Measurements from ENCODE around the gene AGK.
"Not testable (repeated sequence)": the region's sequence is repeated elsewhere in the genome, so short reads cannot be mapped to it uniquely, and the experiment has no call there.

Gene AGK

GRCh38 chr7:141582063-141582462 lies 30.9 kb downstream of the AGK start:
- H2BK15ac ChIP-seq (replicated peaks; ENCODE audit: low read depth); H3K56ac ChIP-seq (ENCODE audit: low read length); H3K27me3 ChIP-seq (ENCODE audit: insufficient read depth, low read length, poor library complexity); H3K4me3 ChIP-seq (ENCODE audit: low read length); H2BK120ac ChIP-seq (ENCODE audit: low read depth, low read length); H4K8ac ChIP-seq (ENCODE audit: low read depth, low read length); H3K79me2 ChIP-seq (ENCODE audit: control insufficient read depth, insufficient read depth, low read length); H3K27ac ChIP-seq (ENCODE audit: low read depth, low read length); H2BK5ac ChIP-seq (ENCODE audit: low read length); H4K5ac ChIP-seq (ENCODE audit: low read length); H3K23ac ChIP-seq (ENCODE audit: low read length); H3K9ac ChIP-seq (ENCODE audit: low read length); H3K4me1 ChIP-seq (ENCODE audit: control insufficient read depth, low read depth, low read length); H3K18ac ChIP-seq (ENCODE audit: low read length); H3K4me2 ChIP-seq (ENCODE audit: low read length); DNase-seq; H3K4ac ChIP-seq (ENCODE audit: low read depth, low read length); H3K79me1 ChIP-seq (ENCODE audit: low read length); H2AK5ac ChIP-seq (ENCODE audit: low read length); H3K36me3 ChIP-seq (ENCODE audit: control insufficient read depth, insufficient read depth, low read length): not testable (repeated sequence)
- no CpG with 5 or more reads among the region's 7 CpGs for WGBS (ENCODE audit: extremely low coverage, insufficient coverage, low lambda C conversion rate)

GRCh38 chr7:141584935-141585334 lies 33.7 kb downstream of the AGK start:
- no peak overlapping the region for H3K4me3 ChIP-seq (ENCODE audit: low read length)
- H3K4me2 ChIP-seq (ENCODE audit: low read length), result no peak overlapping the region
- no peaks in the 10 kb centered on the region for H3K27me3 ChIP-seq (ENCODE audit: insufficient read depth, low read length, poor library complexity)
- H2BK5ac ChIP-seq (ENCODE audit: low read length), result no peak overlapping the region
- no peak overlapping the region for H2AK5ac ChIP-seq (ENCODE audit: low read length)
- peaks cover 4% of the 10 kb centered on the region for H3K4me1 ChIP-seq (ENCODE audit: control insufficient read depth, low read depth, low read length)
- no peak overlapping the region for H4K5ac ChIP-seq (ENCODE audit: low read length)
- peak; percentile 85 for DNase-seq
- no peak overlapping the region for H2BK120ac ChIP-seq (ENCODE audit: low read depth, low read length)
- no peak overlapping the region for H3K9ac ChIP-seq (ENCODE audit: low read length)
- no peaks in the 10 kb centered on the region for H3K79me2 ChIP-seq (ENCODE audit: control insufficient read depth, insufficient read depth, low read length)
- no peaks in the 10 kb centered on the region for H3K36me3 ChIP-seq (ENCODE audit: control insufficient read depth, insufficient read depth, low read length)
- no peak overlapping the region for H3K4ac ChIP-seq (ENCODE audit: low read depth, low read length)
- no peak overlapping the region for H3K56ac ChIP-seq (ENCODE audit: low read length)
- H3K23ac ChIP-seq (ENCODE audit: low read length), result no peak overlapping the region
- no peak overlapping the region for H4K8ac ChIP-seq (ENCODE audit: low read depth, low read length)
- WGBS (ENCODE audit: extremely low coverage, insufficient coverage, low lambda C conversion rate), result no CpG with 5 or more reads among the region's 3 CpGs
- H2BK15ac ChIP-seq (replicated peaks; ENCODE audit: low read depth), result no peak overlapping the region
- H3K18ac ChIP-seq (ENCODE audit: low read length), result no peak overlapping the region
- H3K79me1 ChIP-seq (ENCODE audit: low read length), result no peaks in the 10 kb centered on the region
- H3K27ac ChIP-seq (ENCODE audit: low read depth, low read length), result no peak overlapping the region

GRCh38 chr7:141585592-141586510 lies 34.6 kb downstream of the AGK start:
- Histone ChIP-seq H3K9ac (ENCODE audit: low read length) (no peak overlapping the region), H4K5ac (ENCODE audit: low read length) (no peak overlapping the region), H3K23ac (ENCODE audit: low read length) (no peak overlapping the region), H2AK5ac (ENCODE audit: low read length) (no peak overlapping the region), H3K79me2 (ENCODE audit: control insufficient read depth, insufficient read depth, low read length) (no peaks in the 10 kb centered on the region), H3K27ac (ENCODE audit: low read depth, low read length) (no peak overlapping the region), H2BK15ac (replicated peaks; ENCODE audit: low read depth) (no peak overlapping the region), H3K79me1 (ENCODE audit: low read length) (peaks cover 2% of the 10 kb centered on the region), H3K36me3 (ENCODE audit: control insufficient read depth, insufficient read depth, low read length) (no peaks in the 10 kb centered on the region), H2BK120ac (ENCODE audit: low read depth, low read length) (no peak overlapping the region), H3K4me3 (ENCODE audit: low read length) (no peak overlapping the region), H3K4me1 (ENCODE audit: control insufficient read depth, low read depth, low read length) (peaks cover 4% of the 10 kb centered on the region), H3K4ac (ENCODE audit: low read depth, low read length) (no peak overlapping the region), H3K56ac (ENCODE audit: low read length) (no peak overlapping the region), H3K4me2 (ENCODE audit: low read length) (no peak overlapping the region), H4K8ac (ENCODE audit: low read depth, low read length) (no peak overlapping the region), H3K18ac (ENCODE audit: low read length) (no peak overlapping the region), H3K27me3 (ENCODE audit: insufficient read depth, low read length, poor library complexity) (no peaks in the 10 kb centered on the region), H2BK5ac (ENCODE audit: low read length) (no peak overlapping the region)
- DNase-seq, result peak; percentile 76
- WGBS (ENCODE audit: extremely low coverage, insufficient coverage, low lambda C conversion rate), result no CpG with 5 or more reads among the region's 6 CpGs

GRCh38 chr7:141586878-141587277 lies 35.7 kb downstream of the AGK start:
- Histone ChIP-seq H4K5ac (ENCODE audit: low read length) (no peak overlapping the region), H3K27me3 (ENCODE audit: insufficient read depth, low read length, poor library complexity) (no peaks in the 10 kb centered on the region), H3K56ac (ENCODE audit: low read length) (no peak overlapping the region), H3K4me2 (ENCODE audit: low read length) (no peak overlapping the region), H3K27ac (ENCODE audit: low read depth, low read length) (no peak overlapping the region), H3K23ac (ENCODE audit: low read length) (no peak overlapping the region), H3K9ac (ENCODE audit: low read length) (no peak overlapping the region), H2BK15ac (replicated peaks; ENCODE audit: low read depth) (no peak overlapping the region), H3K79me2 (ENCODE audit: control insufficient read depth, insufficient read depth, low read length) (no peaks in the 10 kb centered on the region), H3K18ac (ENCODE audit: low read length) (no peak overlapping the region), H3K4ac (ENCODE audit: low read depth, low read length) (no peak overlapping the region), H3K4me1 (ENCODE audit: control insufficient read depth, low read depth, low read length) (peaks cover 4% of the 10 kb centered on the region), H3K36me3 (ENCODE audit: control insufficient read depth, insufficient read depth, low read length) (no peaks in the 10 kb centered on the region), H2AK5ac (ENCODE audit: low read length) (no peak overlapping the region), H3K4me3 (ENCODE audit: low read length) (no peak overlapping the region), H4K8ac (ENCODE audit: low read depth, low read length) (no peak overlapping the region), H2BK5ac (ENCODE audit: low read length) (no peak overlapping the region), H3K79me1 (ENCODE audit: low read length) (peaks cover 2% of the 10 kb centered on the region), H2BK120ac (ENCODE audit: low read depth, low read length) (no peak overlapping the region)
- WGBS (ENCODE audit: extremely low coverage, insufficient coverage, low lambda C conversion rate), result no CpG with 5 or more reads among the region's 4 CpGs
- DNase-seq, result no peak

- H3K36me3 ChIP-seq (ENCODE audit: control insufficient read depth, insufficient read depth, low read length), result no peaks in the 10 kb centered on the region
- H2BK15ac ChIP-seq (replicated peaks; ENCODE audit: low read depth), result no peak overlapping the region
- H4K8ac ChIP-seq (ENCODE audit: low read depth, low read length), result no peak overlapping the region
- H3K23ac ChIP-seq (ENCODE audit: low read length), result no peak overlapping the region
- H3K4me1 ChIP-seq (ENCODE audit: control insufficient read depth, low read depth, low read length), result peaks cover 4% of the 10 kb centered on the region
- no peak overlapping the region for H2BK120ac ChIP-seq (ENCODE audit: low read depth, low read length)
- DNase-seq, result peak; percentile 50
- H3K56ac ChIP-seq (ENCODE audit: low read length), result no peak overlapping the region
- no CpG with 5 or more reads among the region's 4 CpGs for WGBS (ENCODE audit: extremely low coverage, insufficient coverage, low lambda C conversion rate)
- no peak overlapping the region for H3K4me3 ChIP-seq (ENCODE audit: low read length)
- H3K79me2 ChIP-seq (ENCODE audit: control insufficient read depth, insufficient read depth, low read length), result no peaks in the 10 kb centered on the region
- H3K9ac ChIP-seq (ENCODE audit: low read length), result no peak overlapping the region
- H3K27ac ChIP-seq (ENCODE audit: low read depth, low read length), result no peak overlapping the region
- H2AK5ac ChIP-seq (ENCODE audit: low read length), result no peak overlapping the region
- no peak overlapping the region for H2BK5ac ChIP-seq (ENCODE audit: low read length)
- no peak overlapping the region for H3K4ac ChIP-seq (ENCODE audit: low read depth, low read length)
- H3K18ac ChIP-seq (ENCODE audit: low read length), result no peak overlapping the region
- H3K79me1 ChIP-seq (ENCODE audit: low read length), result peaks cover 2% of the 10 kb centered on the region
- H3K4me2 ChIP-seq (ENCODE audit: low read length), result no peak overlapping the region
- no peaks in the 10 kb centered on the region for H3K27me3 ChIP-seq (ENCODE audit: insufficient read depth, low read length, poor library complexity)
- no peak overlapping the region for H4K5ac ChIP-seq (ENCODE audit: low read length)
These were observed 36.1 kb downstream of the AGK start for GRCh38 chr7:141587304-141587703.
